Smooth muscle cell of the brain vasculature (primary cell): ENCODE data around the gene CPLANE1.
"Not testable (repeated sequence)": the region's sequence is repeated elsewhere in the genome, so short reads cannot be mapped to it uniquely, and the experiment has no call there.

ENCODE experiments used
- DNase-seq: peaks from one replicate; pipeline ENCODE4 v3.0.0-alpha.2; 2012; ENCODE audit warnings: low read depth, low spot score

CPLANE1 gene

DNA sequence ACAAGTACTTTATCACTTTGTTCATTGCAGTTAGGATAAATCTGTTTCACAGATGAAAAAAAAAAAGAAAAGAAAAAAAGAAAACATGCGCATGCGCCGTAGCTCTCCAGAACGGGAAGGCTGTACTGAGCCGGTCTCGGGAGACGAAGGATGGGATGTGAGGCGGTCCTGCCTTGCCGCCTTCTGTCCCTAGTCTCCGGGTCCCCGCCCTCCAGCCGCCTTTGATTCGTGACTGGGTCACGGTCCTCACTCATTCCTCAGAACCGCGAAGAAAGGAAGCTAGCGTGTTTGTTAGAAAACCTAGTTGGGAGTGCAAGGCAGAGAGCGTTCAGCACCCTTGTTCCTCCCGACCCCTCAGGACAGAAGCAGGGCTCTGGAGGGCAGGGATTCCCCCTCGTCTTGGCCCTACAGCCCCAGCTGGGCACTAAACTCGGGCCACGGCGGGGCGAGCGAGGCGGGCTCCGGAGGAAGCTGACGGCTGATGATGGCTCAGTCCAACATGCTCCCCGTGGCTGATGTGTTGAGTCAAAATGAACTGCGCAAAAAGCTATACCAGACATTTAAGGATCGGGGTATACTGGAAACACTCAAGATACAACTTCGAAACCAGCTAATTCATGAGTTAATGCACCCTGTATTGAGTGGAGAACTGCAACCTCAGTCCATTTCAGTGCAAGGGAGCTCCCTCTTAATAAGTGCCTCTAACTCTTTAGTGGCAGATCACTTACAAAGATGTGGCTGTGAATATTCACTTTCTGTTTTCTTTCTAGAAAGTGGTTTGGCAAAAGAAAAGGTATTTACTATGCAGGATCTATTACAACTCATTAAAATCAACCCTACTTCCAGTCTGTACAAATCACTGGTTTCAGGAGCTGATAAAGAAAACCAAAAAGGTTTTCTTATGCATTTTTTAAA lies 40.0 kb downstream of the CPLANE1 start:
- DNase-seq = no peak

DNA sequence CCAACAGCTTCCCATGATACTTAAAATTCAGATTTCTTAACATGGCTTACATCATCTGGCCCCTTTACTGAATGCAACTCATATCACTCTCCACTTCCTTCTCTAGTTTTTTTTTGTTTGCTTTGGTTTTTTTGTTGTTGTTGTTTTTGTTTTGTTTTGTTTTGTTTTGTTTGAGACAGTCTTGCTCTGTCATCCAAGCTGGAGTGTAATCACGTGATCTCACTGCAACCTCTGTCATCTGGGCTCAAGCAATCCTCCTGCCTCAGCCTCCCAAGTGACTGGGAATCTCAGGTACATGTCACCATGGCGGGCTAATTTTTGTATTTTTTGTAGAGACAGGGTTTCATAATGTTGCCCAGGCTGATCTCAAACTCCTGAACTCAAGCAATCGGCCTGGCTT lies 41.4 kb downstream of the CPLANE1 start:
- DNase-seq = no peak

DNA sequence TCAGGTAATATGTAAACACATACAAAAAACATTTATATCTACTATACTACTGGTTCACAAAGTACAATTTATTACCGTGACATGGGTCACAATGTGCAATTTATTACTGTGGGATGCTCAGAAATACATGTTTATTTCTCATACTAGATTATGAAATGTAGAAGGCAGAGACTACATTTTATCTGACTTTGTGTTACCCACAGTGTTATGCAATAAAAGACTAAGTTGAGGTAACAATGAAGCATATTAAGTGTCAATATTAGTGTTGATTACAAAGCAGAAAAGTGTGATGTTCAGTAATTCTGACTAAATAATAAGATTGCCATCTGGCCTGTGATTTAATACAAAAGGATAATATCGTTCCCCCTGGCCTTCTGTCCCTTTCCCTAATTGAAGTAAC lies 42.4 kb downstream of the CPLANE1 start:
- DNase-seq = no peak

DNA sequence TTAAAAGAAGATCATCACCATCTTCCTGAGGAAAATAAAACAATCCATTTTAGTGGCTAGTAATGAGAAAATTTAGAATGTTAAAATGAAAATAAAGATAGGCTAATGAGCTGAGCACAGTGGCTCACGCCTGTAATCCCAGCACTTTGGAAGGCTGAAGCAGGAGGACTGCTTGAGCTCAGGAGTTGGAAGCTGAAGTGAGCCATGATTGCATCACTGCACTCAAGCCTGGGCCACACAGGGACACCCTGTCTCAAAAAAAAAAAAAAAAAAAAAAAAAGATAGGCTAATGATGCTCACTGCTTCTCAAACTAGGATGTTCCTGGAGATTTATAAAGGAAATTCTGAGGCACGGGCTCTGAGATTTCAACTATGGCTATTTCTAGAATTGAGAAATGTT lies 50.3 kb downstream of the CPLANE1 start:
- no peak for DNase-seq

DNA sequence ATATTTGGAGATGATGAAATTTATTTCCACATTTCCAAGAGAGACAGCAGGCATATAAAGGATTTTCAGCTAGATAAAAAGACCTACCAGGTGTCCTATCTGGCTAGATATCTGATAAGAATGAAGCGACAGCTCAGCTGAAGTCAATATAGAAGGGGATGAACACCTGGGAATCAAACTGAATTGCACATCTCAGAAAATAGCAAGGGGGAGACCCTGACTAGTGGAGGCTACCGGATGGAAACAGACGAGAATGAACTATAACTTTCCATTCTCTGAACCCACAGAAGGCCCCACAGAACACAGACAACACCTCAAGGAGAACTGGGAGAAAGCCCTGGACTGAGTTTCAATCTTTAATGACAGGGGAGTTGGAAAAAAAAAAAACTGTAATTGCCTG lies 51.1 kb downstream of the CPLANE1 start:
- no peak for DNase-seq

DNA sequence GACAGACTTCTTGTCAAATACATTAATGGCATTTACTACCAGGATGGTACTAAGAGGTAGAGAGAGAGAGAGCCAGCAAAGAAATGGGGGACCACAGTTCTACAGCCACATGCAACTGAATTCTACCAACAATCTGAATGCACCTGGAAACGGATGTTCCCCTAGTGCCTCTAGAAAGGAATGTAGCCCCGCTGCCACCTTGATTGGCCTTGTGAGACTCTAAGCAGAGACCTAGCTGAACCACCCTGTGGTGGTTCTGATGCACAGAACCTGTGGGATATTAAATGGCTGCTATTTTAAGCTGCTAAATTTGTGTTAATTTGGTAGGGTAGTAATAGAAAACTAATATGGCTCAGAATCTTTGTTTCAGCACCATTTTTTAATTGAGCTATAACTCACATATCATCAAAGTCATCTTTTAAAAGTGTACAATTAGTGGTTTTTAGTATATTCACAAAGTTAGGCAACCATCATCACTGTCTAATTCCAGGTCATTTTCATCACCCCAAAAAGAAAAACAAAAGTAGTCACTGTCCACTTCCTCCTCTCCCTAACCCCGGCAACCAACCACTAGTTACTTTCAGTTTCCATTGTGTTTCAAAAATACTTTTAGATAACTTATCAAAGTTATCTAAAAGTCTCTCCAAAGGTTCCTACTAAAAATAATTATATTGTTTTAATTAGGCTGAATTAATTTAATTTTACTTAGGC lies 51.7 kb downstream of the CPLANE1 start:
- DNase-seq = no peak

DNA sequence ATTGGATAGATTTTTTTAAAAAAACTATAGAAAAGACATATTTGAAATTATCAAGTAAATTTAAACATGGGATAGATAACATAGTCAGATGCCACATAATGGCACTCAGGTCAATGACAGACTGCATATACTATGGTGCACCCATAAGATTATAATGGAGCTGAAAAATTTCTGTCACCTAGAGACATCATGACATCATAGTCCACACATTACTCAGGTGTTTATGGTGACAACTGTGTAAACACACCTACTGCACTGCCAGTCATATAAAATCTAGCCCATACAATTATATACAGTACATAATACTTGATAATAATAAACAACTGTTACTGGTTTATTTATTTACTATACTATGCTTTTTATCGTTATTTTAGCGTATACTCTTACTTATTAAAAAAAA lies 58.6 kb downstream of the CPLANE1 start:
- DNase-seq = no peak

DNA sequence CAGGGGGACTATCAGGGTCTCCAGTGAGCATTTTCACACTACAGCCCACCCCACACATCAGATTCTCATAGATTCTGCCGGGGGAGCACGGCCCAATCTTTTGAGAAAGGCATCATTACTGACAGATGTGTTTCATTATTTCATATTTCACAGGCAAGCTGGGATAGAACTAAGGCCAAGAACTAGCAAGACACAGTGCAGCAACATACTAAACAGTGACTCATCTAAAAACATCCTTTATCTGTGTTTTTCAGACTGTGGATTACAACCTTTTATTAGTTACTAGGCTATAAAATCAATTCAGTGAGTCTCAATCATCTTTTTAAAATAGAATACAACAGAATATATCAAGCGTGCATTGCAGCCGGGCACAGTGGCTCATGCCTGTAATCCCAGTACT lies 59.8 kb downstream of the CPLANE1 start:
- no peak for DNase-seq

DNA sequence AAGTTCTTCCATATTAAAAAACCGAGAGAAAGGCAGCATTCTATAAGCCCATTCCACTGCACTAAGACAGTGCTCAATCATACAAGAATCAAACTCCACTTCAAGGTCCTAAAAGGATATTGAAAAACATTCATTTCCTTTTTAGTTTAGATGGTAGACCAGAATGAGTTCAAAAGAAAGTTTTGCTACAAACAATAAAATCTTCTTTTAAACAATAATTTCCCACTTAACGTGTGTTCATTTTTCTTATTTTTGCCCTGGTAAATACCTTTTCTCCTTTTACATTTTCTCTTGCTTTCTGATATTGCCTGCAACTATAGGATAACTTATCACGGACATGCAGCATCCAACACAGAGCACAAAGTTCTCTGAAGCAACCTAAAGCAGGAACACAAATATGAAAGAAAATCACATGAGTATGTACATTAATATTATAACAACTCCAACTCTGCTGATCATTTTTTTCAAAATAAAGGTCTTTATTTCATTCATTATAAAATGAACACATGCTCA lies 61.7 kb downstream of the CPLANE1 start:
- DNase-seq = no peak

DNA sequence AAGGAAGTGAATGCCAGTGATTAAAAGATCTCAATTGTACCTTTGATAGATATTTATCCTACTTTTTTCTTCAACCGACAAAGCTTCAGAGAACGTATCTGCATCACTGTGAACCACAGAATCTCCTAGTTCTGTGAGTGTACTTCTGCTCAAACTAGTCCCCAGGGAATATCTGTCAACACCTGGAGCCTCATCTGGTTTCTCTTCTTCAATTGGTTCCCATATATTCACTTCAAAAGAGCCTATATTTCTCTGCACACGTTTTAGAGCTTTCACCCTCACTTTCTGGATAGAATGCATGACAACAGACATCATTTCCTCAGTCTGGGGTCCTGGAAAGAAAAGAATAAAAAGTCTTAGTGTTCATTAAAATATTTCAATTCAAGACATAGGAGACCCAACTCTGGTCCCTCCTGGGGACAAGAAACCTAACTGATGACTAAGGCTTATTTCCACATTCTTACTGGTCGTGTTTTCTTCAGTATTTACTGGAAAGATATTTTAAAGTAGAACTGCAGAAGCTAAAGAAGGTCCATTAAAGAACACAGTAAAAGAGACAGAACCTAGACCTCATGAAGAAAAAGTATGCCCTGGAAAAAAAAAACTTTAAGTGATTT lies 64.3 kb downstream of the CPLANE1 start:
- DNase-seq = no peak

DNA sequence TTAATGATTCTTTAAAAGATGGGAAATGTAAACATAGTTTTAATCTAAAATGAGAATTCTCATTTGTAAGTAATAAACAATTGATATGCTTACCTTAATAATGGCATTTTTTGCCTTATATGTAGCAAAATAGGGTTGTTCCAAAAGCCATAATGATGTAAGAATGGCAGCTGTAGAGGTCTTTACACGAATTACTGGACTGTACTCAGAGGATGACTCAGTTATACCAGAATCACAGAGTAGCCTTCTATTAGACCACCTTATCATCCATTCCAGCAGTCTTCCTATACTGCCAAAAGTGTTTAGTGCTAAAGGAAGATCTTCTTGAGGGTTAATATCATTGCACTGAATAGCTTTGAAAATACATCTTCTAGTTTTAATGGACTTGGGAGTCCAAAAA lies 66.5 kb downstream of the CPLANE1 start:
- DNase-seq = no peak

DNA sequence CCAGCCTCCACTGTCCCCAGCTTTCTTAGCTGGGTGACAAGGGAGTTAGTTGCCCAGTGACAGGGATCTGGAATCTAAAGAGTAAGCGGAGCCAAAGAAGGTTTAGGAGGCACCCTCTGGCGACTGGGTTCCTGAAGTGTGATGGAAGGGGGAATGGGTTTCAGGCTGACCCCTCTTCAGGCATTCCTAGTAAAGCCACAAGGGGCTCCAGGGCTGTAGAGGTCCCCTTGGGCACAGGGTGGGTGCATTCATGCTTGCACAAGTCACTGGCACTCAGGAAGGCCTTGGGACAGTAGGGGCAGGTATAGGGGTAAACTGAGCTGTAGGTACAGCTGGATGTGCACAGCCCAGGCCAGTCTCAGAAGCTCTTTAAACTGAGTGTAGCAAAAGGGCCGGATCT lies 74.2 kb downstream of the CPLANE1 start:
- DNase-seq = no peak

DNA sequence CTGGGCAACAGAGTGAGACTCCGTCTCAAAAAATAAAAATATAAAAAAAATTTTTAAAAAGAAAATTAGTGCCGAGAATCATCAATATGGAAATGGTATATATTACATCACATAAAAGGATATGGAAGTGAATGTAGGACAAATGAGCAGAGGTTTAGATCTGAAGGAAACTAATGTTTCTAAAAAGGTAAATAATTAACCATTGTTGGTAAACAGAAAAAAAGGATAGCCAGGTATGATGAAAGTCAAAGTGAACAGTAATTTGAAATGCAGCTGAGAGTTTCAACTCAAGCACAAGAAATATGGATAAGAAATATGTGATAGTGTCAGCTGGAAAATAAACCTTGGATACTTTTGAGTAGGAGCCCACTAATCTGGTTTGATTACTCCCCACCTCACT lies 76.2 kb downstream of the CPLANE1 start:
- DNase-seq = no peak

DNA sequence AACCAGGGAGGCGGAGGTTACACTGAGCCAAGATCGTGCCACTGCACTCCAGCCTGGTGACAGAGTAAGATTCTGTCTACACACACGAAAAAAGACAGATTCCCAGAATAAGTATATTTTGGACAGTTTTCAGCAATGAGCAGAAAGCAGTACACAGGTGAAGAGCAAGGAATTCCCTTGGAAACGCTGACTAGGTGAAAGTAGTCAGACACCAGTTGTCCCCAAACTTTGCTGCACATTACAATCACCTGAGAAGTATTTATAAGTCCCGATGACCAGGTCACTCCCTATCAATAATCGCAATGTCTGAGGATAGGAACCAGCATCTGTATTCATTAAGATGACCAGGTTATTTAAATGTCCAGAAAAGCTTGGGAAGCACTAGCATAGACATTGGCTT lies 78.3 kb downstream of the CPLANE1 start:
- no peak for DNase-seq

DNA sequence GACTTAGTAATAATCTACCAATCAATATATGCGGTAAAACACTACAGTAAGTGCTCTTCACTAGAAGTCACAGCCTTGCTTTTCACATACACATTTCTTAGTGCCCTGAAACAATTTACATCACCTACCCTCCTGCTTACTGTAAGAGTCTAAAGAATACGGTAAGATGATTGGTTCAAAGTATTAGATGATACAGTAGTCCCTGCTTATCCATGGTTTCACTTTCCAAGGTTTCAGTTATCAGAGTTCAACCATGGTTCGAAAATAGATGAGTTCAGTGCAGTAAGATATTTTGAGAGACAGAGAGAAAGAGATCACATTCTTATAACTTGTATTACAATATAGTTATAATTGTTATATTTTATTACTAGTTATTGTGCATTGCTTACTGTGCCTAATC lies 83.0 kb downstream of the CPLANE1 start:
- DNase-seq = no peak

DNA sequence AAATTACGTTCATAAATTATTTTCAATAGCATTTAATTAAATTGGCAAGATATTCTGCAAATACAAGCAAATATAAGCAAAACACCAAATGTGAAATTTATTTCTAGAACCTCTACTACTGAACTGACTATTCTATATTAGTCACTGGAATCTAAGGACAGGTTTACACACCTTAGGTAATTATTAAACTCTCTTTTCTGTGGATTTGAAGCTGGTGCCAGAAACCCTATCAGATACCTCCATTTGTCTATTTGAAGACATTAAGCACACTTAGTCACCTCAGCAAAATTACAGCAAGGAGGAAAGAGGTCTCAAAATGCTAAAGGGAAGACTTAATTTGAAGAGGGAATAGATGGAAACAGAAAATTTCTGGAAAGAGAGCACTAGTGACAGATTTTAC lies 83.4 kb downstream of the CPLANE1 start:
- DNase-seq = no peak

DNA sequence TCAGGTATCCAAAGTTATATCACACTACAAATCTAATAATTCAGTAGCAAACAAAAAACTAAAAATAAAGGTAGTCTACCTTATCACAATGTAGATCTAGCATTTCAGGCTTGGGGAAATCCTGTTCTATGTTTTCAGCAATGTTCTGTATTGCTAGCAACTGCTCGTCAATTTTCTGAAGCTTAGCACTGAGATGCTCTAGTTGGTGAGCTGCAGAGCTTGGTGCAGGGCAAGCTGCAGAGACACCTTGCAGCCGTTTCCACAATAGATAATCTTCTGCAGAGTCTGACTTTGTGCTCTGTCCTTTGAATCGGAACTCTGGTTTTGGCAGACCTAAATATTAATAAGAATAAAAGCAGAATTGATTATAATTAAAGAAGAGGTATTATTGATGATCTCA lies 95.5 kb downstream of the CPLANE1 start:
- DNase-seq = no peak

DNA sequence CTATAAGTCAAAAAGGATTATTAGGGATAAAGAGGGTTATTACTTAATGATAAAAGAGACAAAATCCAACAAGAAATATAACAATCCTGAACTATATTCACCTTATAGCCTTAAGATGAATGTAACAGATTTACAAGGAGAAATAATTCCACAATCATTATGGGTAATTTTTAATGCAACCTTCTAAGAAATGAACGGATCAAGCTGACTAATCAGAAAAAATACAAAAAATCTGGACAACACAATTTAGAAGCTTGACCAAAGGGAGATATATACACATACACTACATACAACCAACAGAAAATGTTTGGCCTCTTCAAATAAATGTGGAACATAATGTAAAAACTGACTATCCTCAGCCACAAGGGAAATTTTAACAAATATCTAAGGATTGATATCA lies 102.3 kb downstream of the CPLANE1 start:
- DNase-seq = no peak

DNA sequence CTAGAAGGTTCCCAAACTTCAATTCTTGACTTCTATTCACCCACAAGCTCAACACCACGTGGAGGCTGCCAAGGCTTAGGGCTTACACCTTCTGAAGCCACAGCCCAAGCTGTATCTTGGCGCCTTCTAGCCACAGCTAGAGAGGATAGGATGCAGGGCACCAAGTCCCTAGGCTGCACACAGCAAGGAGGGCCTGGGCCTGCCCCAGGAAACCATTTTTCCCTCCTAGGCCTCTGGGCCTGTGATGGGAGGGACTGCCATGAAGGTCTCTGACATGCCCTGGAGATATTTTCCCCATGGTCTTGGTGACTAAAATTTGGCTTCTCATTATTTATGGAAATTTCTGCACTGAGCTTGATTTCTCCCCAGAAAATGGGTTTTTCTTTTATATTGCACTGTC lies 112.5 kb downstream of the CPLANE1 start:
- DNase-seq = no peak

DNA sequence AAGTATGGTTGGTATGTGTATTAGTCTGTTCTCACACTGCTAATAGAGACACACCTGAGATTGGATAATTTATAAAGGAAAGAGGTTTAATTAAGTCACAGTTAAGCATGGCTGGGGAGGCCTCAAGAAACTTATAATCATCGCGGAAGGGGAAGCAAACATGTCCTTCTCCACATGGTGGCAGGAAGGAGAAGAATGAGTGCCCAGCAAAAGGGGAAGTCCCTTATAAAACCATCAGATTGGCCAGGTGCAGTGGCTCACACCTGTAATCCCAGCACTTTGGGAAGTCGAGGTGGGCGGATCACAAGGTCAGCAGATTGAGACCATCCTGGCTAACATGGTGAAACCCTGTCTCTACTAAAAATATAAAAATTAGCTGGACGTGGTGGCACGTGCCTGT lies 113.9 kb downstream of the CPLANE1 start:
- not testable (repeated sequence) for DNase-seq

DNA sequence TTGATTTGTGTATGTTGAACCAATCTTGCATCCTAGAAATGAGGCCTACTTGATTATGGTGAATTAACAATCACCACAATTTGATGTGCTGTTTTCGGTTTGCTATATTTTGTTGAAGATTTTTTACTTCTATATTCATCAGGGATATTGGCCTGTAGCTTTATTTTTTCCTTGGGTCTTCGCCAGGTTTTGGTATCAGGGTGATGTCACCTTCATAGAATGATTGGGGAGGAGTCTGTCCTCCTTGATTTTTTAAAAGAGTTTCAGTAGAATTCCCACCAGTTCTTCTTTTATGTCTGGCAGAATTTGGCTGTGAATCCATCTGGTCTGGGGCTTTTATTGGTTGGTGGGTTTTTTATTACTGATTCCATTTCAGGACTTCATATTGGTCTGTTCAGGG lies 115.2 kb downstream of the CPLANE1 start:
- no peak for DNase-seq

DNA sequence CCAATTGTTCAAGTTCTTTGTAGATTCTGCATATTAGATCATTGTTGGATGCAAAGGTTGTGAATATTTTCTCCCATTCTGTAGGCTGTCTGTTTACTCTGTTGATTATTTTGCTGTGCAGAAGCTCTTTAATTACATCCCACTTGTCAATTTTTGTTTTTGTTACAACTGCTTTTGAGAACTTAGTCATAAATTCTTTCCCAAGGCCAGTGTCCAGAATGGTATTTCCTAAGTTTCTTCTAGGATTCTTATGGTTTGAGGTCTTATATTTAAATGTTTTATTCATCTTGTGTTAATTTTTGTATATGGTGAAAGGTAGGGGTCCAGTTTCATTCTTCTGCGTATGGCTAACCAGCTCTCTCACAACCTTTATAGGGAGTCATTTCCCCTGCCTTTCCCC lies 116.5 kb downstream of the CPLANE1 start:
- DNase-seq = no peak

DNA sequence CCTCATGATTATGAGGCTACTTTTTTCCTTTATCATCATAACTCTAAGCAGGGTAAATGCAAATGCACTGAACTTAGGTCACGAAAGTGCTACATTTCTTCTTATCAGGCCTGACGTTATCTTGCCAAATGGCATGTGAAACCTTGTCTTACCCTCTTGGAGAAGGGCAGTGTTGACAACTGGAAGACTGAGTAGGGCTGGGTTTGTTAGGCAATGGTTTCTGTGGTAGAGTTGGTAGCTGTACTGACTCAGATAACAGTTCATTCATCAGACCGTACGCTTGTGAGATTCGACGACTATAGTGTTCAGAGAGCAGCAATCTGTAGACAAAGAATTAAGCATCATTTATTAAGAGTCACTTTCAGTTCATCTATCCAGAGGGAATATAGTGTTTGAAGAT lies 127.7 kb downstream of the CPLANE1 start:
- DNase-seq = no peak
